ENCODE results near the gene COL8A1.

GRCh38 chr3:99681976-99682375 is 43.6 kb downstream of the COL8A1 start:
- TF ChIP-seq CTCF (IDR thresholded peaks at IDR 0.05 in 4 of 5, conservative IDR thresholded peaks at IDR 0.05 in 1 of 5) (no peak), POLR2A (IDR thresholded peaks at IDR 0.05) (no peak)

All from gastrocnemius medialis (tissue), 4 donors.